K562 (cell line): Measurements from ENCODE around the gene PURA. TPM values are rescaled to one million over a fixed set of nuclear protein-coding genes. Genes with fewer than 3 reads are reported as not detected.

ENCODE experiments used
- BCOR ChIP-seq: fragments of 450-650 bp; IDR thresholded peaks from 2 replicates; pipeline ENCODE4 v1.6.1; 2016
- CC2D1A ChIP-seq: fragments of 450-650 bp; IDR thresholded peaks from 2 replicates; pipeline ENCODE4 v1.6.1; 2017; ENCODE audit warnings: mild to moderate bottlenecking
- HIVEP1 ChIP-seq: fragments of 250-450 bp; sonication (Bioruptor Pico); IDR thresholded peaks from 2 replicates; pipeline ENCODE4 v1.4.0; 2020; ENCODE audit warnings: mild to moderate bottlenecking
- HMG20A ChIP-seq: fragments of 450-650 bp; formaldehyde crosslinking; conservative IDR thresholded peaks from 2 replicates; pipeline ENCODE4 v1.4.0; 2020; ENCODE audit warnings: mild to moderate bottlenecking, mixed read lengths
- HNRNPL ChIP-seq: fragments of 200-400 bp; formaldehyde crosslinking; IDR thresholded peaks from 2 replicates; pipeline ENCODE4 v1.6.1; 2017; ENCODE audit warnings: low read depth, mild to moderate bottlenecking, low read length
- L3MBTL2 ChIP-seq: fragments of 450-650 bp; IDR thresholded peaks from 2 replicates; pipeline ENCODE4 v1.6.1; 2016; ENCODE audit warnings: mild to moderate bottlenecking, moderate library complexity
- NCOA1 ChIP-seq: fragments of 450-650 bp; IDR thresholded peaks from 2 replicates; pipeline ENCODE4 v1.6.1; 2016; ENCODE audit warnings: low read depth
- SAP30 ChIP-seq: fragments of 200-600 bp; sonication (generic); IDR thresholded peaks from 2 replicates; pipeline ENCODE4 v1.6.1; 2012; ENCODE audit warnings: borderline replicate concordance, low read depth, mild to moderate bottlenecking, moderate library complexity, low read length, control low read depth, inconsistent platforms; ENCODE audit not compliant: insufficient read depth, poor library complexity, severe bottlenecking
- SMARCA4 ChIP-seq: fragments of 450-650 bp; IDR thresholded peaks from 2 replicates; pipeline ENCODE4 v1.6.1; 2016
- SMARCB1 ChIP-seq: IDR thresholded peaks from 2 replicates; pipeline ENCODE4 v1.6.1; 2011; ENCODE audit warnings: improper control_type of control experiment, low read depth; ENCODE audit not compliant: insufficient read length
- STAT5B ChIP-seq: fragments of 250-450 bp; sonication (Bioruptor Pico); IDR thresholded peaks from 2 replicates; pipeline ENCODE4 v1.8.0; 2021; ENCODE audit warnings: mild to moderate bottlenecking, inconsistent platforms
- ZBTB1 ChIP-seq: sonication (generic); formaldehyde crosslinking; IDR thresholded peaks from 2 replicates; pipeline ENCODE4 v1.8.1; 2023; ENCODE audit warnings: missing genetic modification reagents, low read depth, mild to moderate bottlenecking, borderline replicate concordance
- polyA plus RNA-seq, 8 experiments: library from polyadenylated mRNA; depleted of rRNA in 4 of 8; stranded (reverse) in 5 of 8; unstranded in 3 of 8; fragments of >200 nt; fragmentation: Nextera tagmentation in 2 of 8; fragmentation: Illumina TruSeq in 1 of 8; extraction: Ambion mirVana in 2 of 8; extraction: Trizol in 1 of 8; gene quantifications; 2 replicates each; pipeline versions ENCODE4 v1.2.1 to v1.2.3, GENCODE V29; 2011 to 2014; ENCODE audit warnings: inconsistent platforms in 1 of 8, missing spikeins in 1 of 8
- total RNA-seq, 7 experiments: library from RNA; depleted of rRNA in 6 of 7; stranded (reverse); fragments of >200 nt in 6 of 7; fragmentation: Illumina TruSeq in 2 of 7; extraction: Trizol in 2 of 7; gene quantifications; 2 replicates each; pipeline versions ENCODE4 v1.2.1 to v1.2.3, GENCODE V29; 2011 to 2021; ENCODE audit warnings: low replicate concordance in 1 of 7
- TF ChIP-seq, protein P1 (sequence below): fragments of 450-650 bp; IDR thresholded peaks from 2 replicates; pipeline ENCODE4 v1.6.1; 2016; ENCODE audit warnings: antibody characterized with exemption
- TF ChIP-seq, protein P2 (sequence below): sonication (generic); formaldehyde crosslinking; IDR thresholded peaks from 2 replicates; pipeline ENCODE4 v1.8.1; 2023; ENCODE audit warnings: missing genetic modification reagents, mild to moderate bottlenecking, borderline replicate concordance
- TF ChIP-seq, protein P3 (sequence below): fragments of 250-450 bp; sonication (Bioruptor Pico); IDR thresholded peaks from 2 replicates; pipeline ENCODE4 v1.4.0; 2020

The PURA gene
- total and polyA plus RNA-seq, 9 of the 15 experiments (the other 6 are each of a cell fraction or from before 2014, with no cell fraction given) = 3.2 to 11.1 (median 5.4) TPM

DNA sequence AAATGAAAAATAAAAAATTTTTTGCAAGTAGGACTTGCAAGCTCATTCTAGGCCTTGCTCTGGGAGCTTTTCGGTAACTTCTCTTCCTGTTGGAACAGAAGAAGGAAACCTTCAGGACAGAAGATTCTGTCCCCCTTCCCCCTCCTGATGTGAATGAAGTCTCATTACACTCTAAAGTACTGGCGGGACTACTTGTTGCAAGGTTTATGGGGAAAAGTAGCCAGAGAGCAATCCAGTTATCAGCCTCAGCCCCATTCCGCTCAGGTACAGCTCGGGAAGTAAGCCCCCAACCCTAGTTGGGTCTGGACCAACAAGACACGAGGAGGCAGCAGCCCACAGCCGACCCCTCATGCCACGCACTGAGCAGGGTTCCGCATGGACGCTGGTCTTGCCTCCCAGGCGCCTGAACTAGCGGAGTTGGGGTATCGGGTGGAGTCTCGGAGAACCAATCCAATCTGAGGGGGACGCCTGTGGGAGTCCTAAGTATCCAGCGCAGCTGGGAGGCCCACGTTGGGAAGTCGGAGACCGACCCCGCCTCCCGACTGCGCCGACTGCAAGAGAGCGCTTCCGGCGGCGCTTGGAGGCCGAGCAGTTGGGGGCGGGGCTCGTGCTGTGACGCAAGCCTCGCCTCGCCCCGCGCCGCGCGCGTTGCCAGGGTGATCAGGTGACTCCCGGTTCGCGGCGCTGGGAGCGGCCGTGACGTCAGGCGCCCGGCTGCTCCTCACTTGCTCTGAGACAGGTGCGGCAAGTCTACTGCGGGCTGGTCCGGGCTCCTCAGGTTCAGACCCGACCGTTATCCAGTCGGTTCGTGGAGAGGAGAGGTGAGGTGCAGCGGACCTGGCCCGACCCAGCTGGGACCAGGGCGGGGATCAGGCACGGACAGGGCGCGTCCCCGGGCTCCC, 60.8 kb downstream of the PURA start, which contains the start of gene CYSTM1 (continued):
- TF ChIP-seq, protein P1, sequence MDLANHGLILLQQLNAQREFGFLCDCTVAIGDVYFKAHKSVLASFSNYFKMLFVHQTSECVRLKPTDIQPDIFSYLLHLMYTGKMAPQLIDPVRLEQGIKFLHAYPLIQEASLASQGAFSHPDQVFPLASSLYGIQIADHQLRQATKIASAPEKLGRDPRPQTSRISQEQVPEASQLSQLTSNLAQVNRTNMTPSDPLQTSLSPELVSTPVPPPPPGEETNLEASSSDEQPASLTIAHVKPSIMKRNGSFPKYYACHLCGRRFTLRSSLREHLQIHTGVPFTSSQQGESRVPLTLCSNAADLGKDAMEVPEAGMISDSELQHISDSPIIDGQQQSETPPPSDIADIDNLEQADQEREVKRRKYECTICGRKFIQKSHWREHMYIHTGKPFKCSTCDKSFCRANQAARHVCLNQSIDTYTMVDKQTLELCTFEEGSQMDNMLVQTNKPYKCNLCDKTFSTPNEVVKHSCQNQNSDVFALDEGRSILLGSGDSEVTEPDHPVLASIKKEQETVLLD = 0 out of 2 replicates have a peak, but pooled peaks have one; percentile 6
- TF ChIP-seq CC2D1A = no peak
- TF ChIP-seq NCOA1 = no peak
- TF ChIP-seq, protein P2, sequence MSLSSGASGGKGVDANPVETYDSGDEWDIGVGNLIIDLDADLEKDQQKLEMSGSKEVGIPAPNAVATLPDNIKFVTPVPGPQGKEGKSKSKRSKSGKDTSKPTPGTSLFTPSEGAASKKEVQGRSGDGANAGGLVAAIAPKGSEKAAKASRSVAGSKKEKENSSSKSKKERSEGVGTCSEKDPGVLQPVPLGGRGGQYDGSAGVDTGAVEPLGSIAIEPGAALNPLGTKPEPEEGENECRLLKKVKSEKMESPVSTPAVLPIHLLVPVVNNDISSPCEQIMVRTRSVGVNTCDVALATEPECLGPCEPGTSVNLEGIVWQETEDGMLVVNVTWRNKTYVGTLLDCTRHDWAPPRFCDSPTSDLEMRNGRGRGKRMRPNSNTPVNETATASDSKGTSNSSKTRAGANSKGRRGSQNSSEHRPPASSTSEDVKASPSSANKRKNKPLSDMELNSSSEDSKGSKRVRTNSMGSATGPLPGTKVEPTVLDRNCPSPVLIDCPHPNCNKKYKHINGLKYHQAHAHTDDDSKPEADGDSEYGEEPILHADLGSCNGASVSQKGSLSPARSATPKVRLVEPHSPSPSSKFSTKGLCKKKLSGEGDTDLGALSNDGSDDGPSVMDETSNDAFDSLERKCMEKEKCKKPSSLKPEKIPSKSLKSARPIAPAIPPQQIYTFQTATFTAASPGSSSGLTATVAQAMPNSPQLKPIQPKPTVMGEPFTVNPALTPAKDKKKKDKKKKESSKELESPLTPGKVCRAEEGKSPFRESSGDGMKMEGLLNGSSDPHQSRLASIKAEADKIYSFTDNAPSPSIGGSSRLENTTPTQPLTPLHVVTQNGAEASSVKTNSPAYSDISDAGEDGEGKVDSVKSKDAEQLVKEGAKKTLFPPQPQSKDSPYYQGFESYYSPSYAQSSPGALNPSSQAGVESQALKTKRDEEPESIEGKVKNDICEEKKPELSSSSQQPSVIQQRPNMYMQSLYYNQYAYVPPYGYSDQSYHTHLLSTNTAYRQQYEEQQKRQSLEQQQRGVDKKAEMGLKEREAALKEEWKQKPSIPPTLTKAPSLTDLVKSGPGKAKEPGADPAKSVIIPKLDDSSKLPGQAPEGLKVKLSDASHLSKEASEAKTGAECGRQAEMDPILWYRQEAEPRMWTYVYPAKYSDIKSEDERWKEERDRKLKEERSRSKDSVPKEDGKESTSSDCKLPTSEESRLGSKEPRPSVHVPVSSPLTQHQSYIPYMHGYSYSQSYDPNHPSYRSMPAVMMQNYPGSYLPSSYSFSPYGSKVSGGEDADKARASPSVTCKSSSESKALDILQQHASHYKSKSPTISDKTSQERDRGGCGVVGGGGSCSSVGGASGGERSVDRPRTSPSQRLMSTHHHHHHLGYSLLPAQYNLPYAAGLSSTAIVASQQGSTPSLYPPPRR (CRISPR knock-in tag) = no peak
- peak; percentile 57 for TF ChIP-seq L3MBTL2
- TF ChIP-seq BCOR = no peak
- TF ChIP-seq SMARCB1 = no peak
- TF ChIP-seq, protein P3, sequence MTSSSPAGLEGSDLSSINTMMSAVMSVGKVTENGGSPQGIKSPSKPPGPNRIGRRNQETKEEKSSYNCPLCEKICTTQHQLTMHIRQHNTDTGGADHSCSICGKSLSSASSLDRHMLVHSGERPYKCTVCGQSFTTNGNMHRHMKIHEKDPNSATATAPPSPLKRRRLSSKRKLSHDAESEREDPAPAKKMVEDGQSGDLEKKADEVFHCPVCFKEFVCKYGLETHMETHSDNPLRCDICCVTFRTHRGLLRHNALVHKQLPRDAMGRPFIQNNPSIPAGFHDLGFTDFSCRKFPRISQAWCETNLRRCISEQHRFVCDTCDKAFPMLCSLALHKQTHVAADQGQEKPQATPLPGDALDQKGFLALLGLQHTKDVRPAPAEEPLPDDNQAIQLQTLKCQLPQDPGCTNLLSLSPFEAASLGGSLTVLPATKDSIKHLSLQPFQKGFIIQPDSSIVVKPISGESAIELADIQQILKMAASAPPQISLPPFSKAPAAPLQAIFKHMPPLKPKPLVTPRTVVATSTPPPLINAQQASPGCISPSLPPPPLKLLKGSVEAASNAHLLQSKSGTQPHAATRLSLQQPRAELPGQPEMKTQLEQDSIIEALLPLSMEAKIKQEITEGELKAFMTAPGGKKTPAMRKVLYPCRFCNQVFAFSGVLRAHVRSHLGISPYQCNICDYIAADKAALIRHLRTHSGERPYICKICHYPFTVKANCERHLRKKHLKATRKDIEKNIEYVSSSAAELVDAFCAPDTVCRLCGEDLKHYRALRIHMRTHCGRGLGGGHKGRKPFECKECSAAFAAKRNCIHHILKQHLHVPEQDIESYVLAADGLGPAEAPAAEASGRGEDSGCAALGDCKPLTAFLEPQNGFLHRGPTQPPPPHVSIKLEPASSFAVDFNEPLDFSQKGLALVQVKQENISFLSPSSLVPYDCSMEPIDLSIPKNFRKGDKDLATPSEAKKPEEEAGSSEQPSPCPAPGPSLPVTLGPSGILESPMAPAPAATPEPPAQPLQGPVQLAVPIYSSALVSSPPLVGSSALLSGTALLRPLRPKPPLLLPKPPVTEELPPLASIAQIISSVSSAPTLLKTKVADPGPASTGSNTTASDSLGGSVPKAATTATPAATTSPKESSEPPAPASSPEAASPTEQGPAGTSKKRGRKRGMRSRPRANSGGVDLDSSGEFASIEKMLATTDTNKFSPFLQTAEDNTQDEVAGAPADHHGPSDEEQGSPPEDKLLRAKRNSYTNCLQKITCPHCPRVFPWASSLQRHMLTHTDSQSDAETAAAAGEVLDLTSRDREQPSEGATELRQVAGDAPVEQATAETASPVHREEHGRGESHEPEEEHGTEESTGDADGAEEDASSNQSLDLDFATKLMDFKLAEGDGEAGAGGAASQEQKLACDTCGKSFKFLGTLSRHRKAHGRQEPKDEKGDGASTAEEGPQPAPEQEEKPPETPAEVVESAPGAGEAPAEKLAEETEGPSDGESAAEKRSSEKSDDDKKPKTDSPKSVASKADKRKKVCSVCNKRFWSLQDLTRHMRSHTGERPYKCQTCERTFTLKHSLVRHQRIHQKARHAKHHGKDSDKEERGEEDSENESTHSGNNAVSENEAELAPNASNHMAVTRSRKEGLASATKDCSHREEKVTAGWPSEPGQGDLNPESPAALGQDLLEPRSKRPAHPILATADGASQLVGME (CRISPR knock-in tag) = peak; percentile 43; the same call in 1 of the 2 replicates
- TF ChIP-seq HIVEP1 (CRISPR knock-in tag) = no peak; the same call in 1 of the 2 replicates
- TF ChIP-seq SMARCA4 = 0 out of 2 replicates have a peak, but pooled peaks have one; percentile 12
- no peak for TF ChIP-seq STAT5B
- TF ChIP-seq HMG20A (CRISPR knock-in tag) = no peak
- peak; percentile 16; the same call in 1 of the 2 replicates for TF ChIP-seq ZBTB1 (CRISPR knock-in tag)
- TF ChIP-seq SAP30 = peak; percentile 61
- no peak for TF ChIP-seq HNRNPL
